Neural cell (in vitro differentiated cells): ENCODE data around the gene TMEM184B. TPM values are rescaled to one million over a fixed set of nuclear protein-coding genes. Genes with fewer than 3 reads are reported as not detected.

Experiments
- H2AFZ ChIP-seq: fragments of 200-600, 300-800 bp; sonication (generic), shearing (Covaris generic); 2 replicates; pipeline ENCODE4 v1.6.0; 2014; ENCODE audit warnings: low read depth, mild to moderate bottlenecking, antibody characterized with exemption, low read length, moderate library complexity
- H3F3A ChIP-seq: fragments of 200-600 bp; shearing (Covaris generic); 2 replicates; pipeline ENCODE4 v1.6.1; 2016; ENCODE audit warnings: mild to moderate bottlenecking, moderate library complexity, mixed read lengths, antibody characterized with exemption, low read length; ENCODE audit not compliant: insufficient read depth, poor library complexity, severe bottlenecking
- H3K27ac ChIP-seq: fragments of 200-600, 300-800 bp; sonication (generic), shearing (Covaris generic); 2 replicates; pipeline ENCODE4 v1.5.1; 2014; ENCODE audit warnings: mild to moderate bottlenecking, low read length, moderate library complexity
- H3K27me3 ChIP-seq: fragments of 300-800, 200-600 bp; sonication (generic), shearing (Covaris generic); 2 replicates; pipeline ENCODE4 v1.6.0; 2014; ENCODE audit warnings: mild to moderate bottlenecking, low read depth, low read length, moderate library complexity; ENCODE audit not compliant: insufficient read depth
- H3K36me3 ChIP-seq: fragments of 300-800, 200-600 bp; sonication (generic), shearing (Covaris generic); 2 replicates; pipeline ENCODE4 v1.5.1; 2014; ENCODE audit warnings: mild to moderate bottlenecking, antibody characterized with exemption, low read length, moderate library complexity; ENCODE audit not compliant: insufficient read depth
- H3K4me2 ChIP-seq: fragments of 300-800, 200-600 bp; sonication (generic), shearing (Covaris generic); 2 replicates; pipeline ENCODE4 v1.6.0; 2014; ENCODE audit warnings: mild to moderate bottlenecking, low read length
- H3K4me3 ChIP-seq: fragments of 300-800, 200-600 bp; sonication (generic), shearing (Covaris generic); 2 replicates; pipeline ENCODE4 v1.5.1; 2014; ENCODE audit warnings: mild to moderate bottlenecking, low read length, moderate library complexity
- H3K79me2 ChIP-seq: fragments of 200-600 bp; shearing (Covaris generic); replicated peaks from 2 replicates; pipeline ENCODE4 v1.6.0; 2014; ENCODE audit warnings: mild to moderate bottlenecking, low read length, moderate library complexity; ENCODE audit not compliant: insufficient read depth
- H3K9ac ChIP-seq: fragments of 300-800, 200-600 bp; sonication (generic), shearing (Covaris generic); 2 replicates; pipeline ENCODE4 v1.6.1; 2016; ENCODE audit warnings: mild to moderate bottlenecking, low read length, mixed read lengths
- H3K9me2 ChIP-seq: fragments of 200-600 bp; shearing (Covaris generic); 2 replicates; pipeline ENCODE4 v1.6.1; 2016; ENCODE audit warnings: mild to moderate bottlenecking, low read length, mixed read lengths; ENCODE audit not compliant: insufficient read depth
- H3K9me3 ChIP-seq: fragments of 200-600, 300-800 bp; sonication (generic), shearing (Covaris generic); 2 replicates; pipeline ENCODE4 v1.6.1; 2016; ENCODE audit warnings: mild to moderate bottlenecking, mixed run types, low read length, moderate library complexity, mixed read lengths
- H4K20me1 ChIP-seq: fragments of 200-600 bp; shearing (Covaris generic); 2 replicates; pipeline ENCODE4 v1.6.1; 2016; ENCODE audit warnings: mild to moderate bottlenecking, mixed run types; ENCODE audit not compliant: insufficient read depth
- CTCF ChIP-seq: fragments of 450-650 bp; IDR thresholded peaks from 2 replicates; pipeline ENCODE4 v1.5.1; 2014; ENCODE audit warnings: antibody characterized with exemption, mild to moderate bottlenecking, moderate library complexity; ENCODE audit not compliant: poor library complexity, severe bottlenecking
- EP300 ChIP-seq: fragments of 450-650 bp; conservative IDR thresholded peaks from 2 replicates; pipeline ENCODE4 v1.6.1; 2014; ENCODE audit warnings: antibody characterized with exemption, mild to moderate bottlenecking, moderate library complexity; ENCODE audit not compliant: poor library complexity, severe bottlenecking
- EZH2 ChIP-seq: fragments of 200-600, 300-800 bp; shearing (Covaris generic), sonication (generic); IDR thresholded peaks from 2 replicates; pipeline ENCODE4 v1.6.1; 2014; ENCODE audit warnings: antibody characterized with exemption, low read length, borderline replicate concordance, mild to moderate bottlenecking; ENCODE audit not compliant: insufficient read depth, poor library complexity, severe bottlenecking
- MXI1 ChIP-seq: fragments of 450-650 bp; conservative IDR thresholded peaks from 2 replicates; pipeline ENCODE4 v1.6.1; 2014; ENCODE audit warnings: antibody characterized with exemption, mild to moderate bottlenecking; ENCODE audit not compliant: poor library complexity, severe bottlenecking
- POLR2AphosphoS5 ChIP-seq: IDR thresholded peaks from 2 replicates; pipeline ENCODE4 v1.6.1; 2012
- RAD21 ChIP-seq: fragments of 450-650 bp; conservative IDR thresholded peaks from 2 replicates; pipeline ENCODE4 v1.6.1; 2014; ENCODE audit warnings: antibody characterized with exemption, mild to moderate bottlenecking, moderate library complexity
- REST ChIP-seq: IDR thresholded peaks from 2 replicates; pipeline ENCODE4 v1.6.1; 2012; ENCODE audit warnings: borderline replicate concordance
- SMC3 ChIP-seq: fragments of 450-650 bp; conservative IDR thresholded peaks from 2 replicates; pipeline ENCODE4 v1.6.1; 2014; ENCODE audit warnings: antibody characterized with exemption, mild to moderate bottlenecking, moderate library complexity; ENCODE audit not compliant: poor library complexity
- TAF1 ChIP-seq: IDR thresholded peaks from 2 replicates; pipeline ENCODE4 v1.6.1; 2012; ENCODE audit warnings: low read depth
- polyA plus RNA-seq: library from polyadenylated mRNA; depleted of rRNA; stranded (reverse); fragments of >200 nt; gene quantifications from 2 replicates; pipeline ENCODE4 v1.2.3, GENCODE V29; 2014

Gene TMEM184B
- polyA plus RNA-seq, 1 donor from 2014 or later = 19.7 TPM

DNA sequence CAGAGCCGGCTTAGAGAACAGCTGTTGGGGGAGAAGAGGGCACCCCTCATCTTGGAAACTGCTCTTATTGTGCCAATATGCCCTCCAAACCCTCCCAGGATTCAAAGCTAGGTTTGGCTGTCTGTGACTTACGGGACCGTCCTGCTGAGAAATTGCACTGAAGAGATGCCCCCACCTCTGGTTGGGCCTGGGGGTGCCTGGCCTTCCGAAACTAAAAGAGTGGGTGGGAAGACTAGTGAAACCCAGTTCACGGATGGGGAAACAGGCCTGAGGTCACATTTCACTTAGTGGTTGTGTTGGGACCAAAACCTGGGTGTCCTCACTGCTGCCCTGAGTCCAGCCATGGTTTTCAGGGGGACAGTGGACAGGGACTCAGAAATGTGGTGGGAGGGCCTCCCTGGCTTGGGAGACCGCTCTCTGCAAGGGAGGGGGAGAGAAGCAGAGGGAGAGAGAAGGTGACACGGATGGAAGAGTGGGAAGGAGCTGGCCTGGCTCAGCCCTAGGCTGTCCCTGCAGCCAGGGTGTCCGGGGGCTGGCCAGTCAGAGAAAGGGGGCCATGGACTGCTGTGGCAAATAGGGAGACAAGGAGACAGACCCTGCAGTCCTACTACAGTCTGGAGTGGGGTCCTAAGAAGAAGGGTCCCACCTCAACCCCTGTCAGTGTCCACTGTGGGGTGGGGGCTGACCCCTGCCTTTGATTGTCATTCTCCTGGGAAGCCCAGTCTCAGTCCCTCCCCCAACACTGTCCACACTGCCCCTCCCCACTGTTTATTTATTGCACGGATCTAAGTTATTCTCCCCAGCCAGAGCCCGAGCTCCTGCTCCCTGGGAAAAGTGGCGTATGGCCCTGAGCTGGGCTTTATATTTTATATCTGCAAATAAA lies 57.4 kb downstream of the TMEM184B start:
- no peak for TF ChIP-seq EZH2
- TF ChIP-seq POLR2AphosphoS5 = no peak
- TF ChIP-seq TAF1 = no peak
- no peak for TF ChIP-seq EP300
- TF ChIP-seq RAD21 = no peak
- no peak for TF ChIP-seq MXI1
- TF ChIP-seq REST = no peak
- TF ChIP-seq SMC3 = no peak
- TF ChIP-seq CTCF = no peak
- H3K36me3 ChIP-seq = no peaks in the 10 kb centered on the region
- H3K9me2 ChIP-seq = no peaks in the 10 kb centered on the region
- no peaks in the 10 kb centered on the region for H3K9me3 ChIP-seq
- no peak overlapping the region for H2AFZ ChIP-seq
- H4K20me1 ChIP-seq = no peaks in the 10 kb centered on the region
- H3K79me2 ChIP-seq = no peaks in the 10 kb centered on the region
- no peak overlapping the region for H3K9ac ChIP-seq
- no peak overlapping the region for H3K4me2 ChIP-seq
- H3K27me3 ChIP-seq = peaks cover 3% of the 10 kb centered on the region
- no peaks in the 10 kb centered on the region for H3F3A ChIP-seq
- H3K27ac ChIP-seq = no peak overlapping the region
- no peak overlapping the region for H3K4me3 ChIP-seq

DNA sequence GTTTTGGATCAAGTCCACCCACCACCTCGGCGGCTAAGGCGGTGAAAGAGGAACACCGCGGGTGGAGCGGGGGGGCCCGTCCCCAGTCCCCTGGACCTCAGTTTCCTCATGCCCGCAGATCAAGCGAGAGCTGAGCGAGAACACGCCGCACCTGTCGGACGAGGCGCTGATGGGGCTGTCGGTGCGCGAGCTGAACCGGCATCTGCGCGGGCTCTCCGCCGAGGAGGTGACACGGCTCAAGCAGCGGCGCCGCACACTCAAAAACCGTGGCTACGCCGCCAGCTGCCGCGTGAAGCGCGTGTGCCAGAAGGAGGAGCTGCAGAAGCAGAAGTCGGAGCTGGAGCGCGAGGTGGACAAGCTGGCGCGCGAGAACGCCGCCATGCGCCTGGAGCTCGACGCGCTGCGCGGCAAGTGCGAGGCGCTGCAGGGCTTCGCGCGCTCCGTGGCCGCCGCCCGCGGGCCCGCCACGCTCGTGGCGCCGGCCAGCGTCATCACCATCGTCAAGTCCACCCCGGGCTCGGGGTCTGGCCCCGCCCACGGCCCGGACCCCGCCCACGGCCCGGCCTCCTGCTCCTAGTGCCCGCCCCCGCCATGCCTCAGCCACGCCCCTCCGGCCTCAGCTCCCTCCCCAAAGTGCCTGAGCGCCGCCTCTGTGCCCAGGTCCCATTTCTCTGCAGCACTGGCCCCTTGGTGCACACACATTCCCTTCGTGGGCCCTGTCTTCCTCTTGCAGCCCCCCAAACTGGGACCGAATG lies 58.3 kb downstream of the TMEM184B start:
- Histone ChIP-seq H4K20me1 (no peaks in the 10 kb centered on the region), H3K36me3 (no peaks in the 10 kb centered on the region), H3K9me3 (no peaks in the 10 kb centered on the region), H3K27me3 (peaks cover 3% of the 10 kb centered on the region), H3K9ac (peak overlapping the region; percentile 31), H3K4me2 (no peak overlapping the region), H2AFZ (no peak overlapping the region), H3K4me3 (peak overlapping the region; percentile 62), H3K79me2 (no peaks in the 10 kb centered on the region), H3K27ac (no peak overlapping the region), H3K9me2 (no peaks in the 10 kb centered on the region), H3F3A (no peaks in the 10 kb centered on the region)
- TF ChIP-seq SMC3 (peak; percentile 48), RAD21 (peak; percentile 44), CTCF (peak; percentile 54), POLR2AphosphoS5 (peak; percentile 15), EZH2 (no peak), MXI1 (peak; percentile 49), REST (no peak)
